Measurements from ENCODE around the gene FMN2.

Gene FMN2

DNA sequence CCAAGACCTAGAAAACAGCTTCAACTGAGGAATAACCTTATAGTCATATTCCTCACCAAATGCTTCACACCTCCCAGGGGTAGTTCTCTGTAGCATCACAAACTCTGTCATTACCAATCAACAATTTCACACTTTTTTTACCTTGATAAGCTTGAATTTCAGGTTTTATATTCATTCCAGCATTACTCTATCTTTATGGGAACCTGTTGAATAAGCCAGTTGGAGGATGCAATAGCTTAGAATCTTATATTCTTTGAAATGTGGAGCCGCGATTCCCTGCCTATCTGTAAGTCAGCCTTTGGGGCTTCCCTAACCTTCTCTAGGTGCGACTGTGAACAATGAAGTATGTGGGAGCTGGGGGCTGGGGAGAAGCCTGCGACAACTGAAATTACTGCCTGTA, 374.8 kb downstream of the FMN2 start:
- DNase-seq, result no peak
- intact Hi-C loops (cut with DNase I; ENCODE audit: low total_unique reads), result no loop called here
- no peaks in the 10 kb centered on the region for H3K27me3 ChIP-seq
- no peak overlapping the region for H3K4me3 ChIP-seq
- no peak overlapping the region for H3K27ac ChIP-seq
- no peaks in the 10 kb centered on the region for H3K36me3 ChIP-seq
- TF ChIP-seq, protein P1, sequence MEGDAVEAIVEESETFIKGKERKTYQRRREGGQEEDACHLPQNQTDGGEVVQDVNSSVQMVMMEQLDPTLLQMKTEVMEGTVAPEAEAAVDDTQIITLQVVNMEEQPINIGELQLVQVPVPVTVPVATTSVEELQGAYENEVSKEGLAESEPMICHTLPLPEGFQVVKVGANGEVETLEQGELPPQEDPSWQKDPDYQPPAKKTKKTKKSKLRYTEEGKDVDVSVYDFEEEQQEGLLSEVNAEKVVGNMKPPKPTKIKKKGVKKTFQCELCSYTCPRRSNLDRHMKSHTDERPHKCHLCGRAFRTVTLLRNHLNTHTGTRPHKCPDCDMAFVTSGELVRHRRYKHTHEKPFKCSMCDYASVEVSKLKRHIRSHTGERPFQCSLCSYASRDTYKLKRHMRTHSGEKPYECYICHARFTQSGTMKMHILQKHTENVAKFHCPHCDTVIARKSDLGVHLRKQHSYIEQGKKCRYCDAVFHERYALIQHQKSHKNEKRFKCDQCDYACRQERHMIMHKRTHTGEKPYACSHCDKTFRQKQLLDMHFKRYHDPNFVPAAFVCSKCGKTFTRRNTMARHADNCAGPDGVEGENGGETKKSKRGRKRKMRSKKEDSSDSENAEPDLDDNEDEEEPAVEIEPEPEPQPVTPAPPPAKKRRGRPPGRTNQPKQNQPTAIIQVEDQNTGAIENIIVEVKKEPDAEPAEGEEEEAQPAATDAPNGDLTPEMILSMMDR (IDR thresholded peaks at IDR 0.05), result no peak
- no peaks in the 10 kb centered on the region for H3K9me3 ChIP-seq
- H3K4me1 ChIP-seq, result no peaks in the 10 kb centered on the region

DNA sequence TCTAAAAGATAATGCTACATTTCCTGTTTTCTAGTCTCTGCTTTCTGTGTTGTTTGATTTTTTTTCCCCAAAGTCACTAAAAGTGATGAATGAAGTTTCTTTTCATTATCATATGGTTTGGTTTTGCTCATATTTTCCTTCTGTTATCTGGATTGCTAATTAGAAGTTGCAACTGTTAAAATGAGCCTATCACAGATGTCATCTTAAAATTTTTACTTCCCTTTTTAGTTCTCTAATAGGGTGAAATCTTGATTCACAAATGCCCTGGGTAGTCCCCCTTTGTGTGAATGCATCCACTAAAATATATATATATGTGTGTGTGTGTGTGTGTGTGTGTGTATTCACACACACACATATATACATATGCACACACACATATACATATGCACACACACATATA, 376.2 kb downstream of the FMN2 start:
- Histone ChIP-seq H3K4me1 (no peaks in the 10 kb centered on the region), H3K27ac (no peak overlapping the region), H3K36me3 (no peaks in the 10 kb centered on the region), H3K4me3 (no peak overlapping the region), H3K27me3 (no peaks in the 10 kb centered on the region), H3K9me3 (no peaks in the 10 kb centered on the region)
- no peak for DNase-seq
- intact Hi-C loops (cut with DNase I; ENCODE audit: low total_unique reads), result no loop called here
- TF ChIP-seq, protein P1 (IDR thresholded peaks at IDR 0.05), result no peak

DNA sequence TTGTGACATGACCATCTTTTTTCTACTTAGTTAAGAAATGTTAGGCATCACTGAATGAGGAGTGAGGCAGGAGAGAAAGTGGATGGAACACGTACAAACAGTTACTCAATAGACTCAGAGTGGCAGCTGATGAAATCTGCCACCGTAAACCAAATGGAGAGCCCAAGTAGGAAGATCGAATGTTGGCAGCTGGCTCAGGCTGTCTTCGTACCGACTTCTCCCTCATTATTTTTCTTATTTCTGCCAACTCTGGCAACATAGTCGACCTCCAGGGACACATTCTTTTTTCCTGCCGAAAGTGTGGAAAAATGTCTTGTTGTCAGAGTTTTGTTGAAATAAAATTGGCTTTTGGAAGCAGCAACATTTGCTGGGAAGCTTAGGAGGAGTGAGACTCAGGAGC, 377.0 kb downstream of the FMN2 start:
- intact Hi-C loops (cut with DNase I; ENCODE audit: low total_unique reads), result no loop called here
- H3K27ac ChIP-seq, result no peak overlapping the region
- no peaks in the 10 kb centered on the region for H3K36me3 ChIP-seq
- H3K4me1 ChIP-seq, result no peaks in the 10 kb centered on the region
- H3K27me3 ChIP-seq, result no peaks in the 10 kb centered on the region
- no peak for DNase-seq
- H3K9me3 ChIP-seq, result no peaks in the 10 kb centered on the region
- no peak overlapping the region for H3K4me3 ChIP-seq
- TF ChIP-seq, protein P1 (IDR thresholded peaks at IDR 0.05), result no peak

DNA sequence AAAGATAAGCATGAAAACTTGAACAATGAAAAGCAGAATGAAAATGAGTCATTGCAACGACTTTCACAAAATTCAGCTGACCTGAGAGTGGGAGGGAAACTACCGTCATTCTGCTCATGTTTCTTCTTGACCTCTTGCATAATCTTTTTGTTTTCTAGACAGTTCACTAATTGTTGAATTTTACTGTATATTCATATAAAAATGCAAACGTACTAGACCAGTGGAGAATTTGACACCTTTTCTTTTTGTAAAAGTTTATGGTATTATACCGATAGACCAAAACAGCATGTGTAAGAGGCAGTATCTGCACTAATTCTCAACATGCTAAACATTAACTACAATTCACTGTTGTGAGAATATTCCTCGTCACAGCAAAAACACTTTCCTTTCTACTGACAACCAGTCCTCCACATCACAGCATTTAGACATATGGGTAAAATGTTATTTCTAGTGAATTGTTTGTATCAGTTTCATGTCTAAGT, 382.5 kb downstream of the FMN2 start:
- intact Hi-C loops (cut with DNase I; ENCODE audit: low total_unique reads), result no loop called here
- no peak overlapping the region for H3K27ac ChIP-seq
- no peaks in the 10 kb centered on the region for H3K4me1 ChIP-seq
- H3K4me3 ChIP-seq, result no peak overlapping the region
- H3K36me3 ChIP-seq, result no peaks in the 10 kb centered on the region
- TF ChIP-seq, protein P1 (IDR thresholded peaks at IDR 0.05), result no peak
- no peaks in the 10 kb centered on the region for H3K9me3 ChIP-seq
- no peak for DNase-seq
- H3K27me3 ChIP-seq, result no peaks in the 10 kb centered on the region

DNA sequence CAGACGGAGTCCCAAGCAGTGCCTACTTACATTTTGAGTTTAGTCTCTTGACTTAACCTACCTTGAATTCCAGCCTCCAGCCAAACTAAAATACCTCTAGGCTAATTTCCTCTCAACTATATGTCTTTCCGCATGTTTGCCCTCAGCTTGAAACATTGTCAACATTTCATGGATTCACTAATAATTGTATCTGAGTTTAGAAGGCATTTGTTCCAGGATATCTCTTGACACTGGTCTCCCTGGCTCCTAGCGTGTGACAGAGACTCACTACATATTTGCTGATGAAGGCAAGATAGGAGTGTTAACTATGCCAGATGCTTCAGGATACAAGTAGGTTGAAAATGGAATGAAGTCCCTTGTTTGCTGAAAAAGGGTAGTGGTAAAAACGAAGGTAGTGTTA, 384.1 kb downstream of the FMN2 start:
- TF ChIP-seq, protein P1 (IDR thresholded peaks at IDR 0.05), result no peak
- H3K9me3 ChIP-seq, result no peaks in the 10 kb centered on the region
- H3K27ac ChIP-seq, result no peak overlapping the region
- no peaks in the 10 kb centered on the region for H3K36me3 ChIP-seq
- intact Hi-C loops (cut with DNase I; ENCODE audit: low total_unique reads), result no loop called here
- H3K4me3 ChIP-seq, result no peak overlapping the region
- no peaks in the 10 kb centered on the region for H3K4me1 ChIP-seq
- DNase-seq, result no peak
- H3K27me3 ChIP-seq, result no peaks in the 10 kb centered on the region

DNA sequence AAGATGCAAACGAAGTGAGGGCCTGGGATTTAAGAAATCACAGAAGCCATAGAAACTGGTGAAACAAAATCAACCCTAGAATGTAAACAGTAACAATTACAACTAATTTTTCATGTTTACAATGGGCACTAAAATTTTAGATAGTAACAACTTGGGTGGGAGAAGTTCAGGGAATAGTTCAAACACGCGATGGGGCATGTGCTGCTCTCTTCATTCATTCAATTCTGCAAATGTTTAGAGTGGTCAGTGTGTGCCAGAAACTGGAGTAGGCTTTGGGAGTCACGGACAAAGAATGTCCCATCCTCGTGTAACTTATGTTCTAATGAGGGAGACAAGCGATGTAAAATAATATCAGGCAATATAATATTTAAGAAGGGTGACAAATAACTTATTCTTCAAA, 386.9 kb downstream of the FMN2 start:
- Histone ChIP-seq H3K36me3 (no peaks in the 10 kb centered on the region), H3K4me3 (no peak overlapping the region), H3K27me3 (no peaks in the 10 kb centered on the region), H3K9me3 (no peaks in the 10 kb centered on the region), H3K4me1 (no peaks in the 10 kb centered on the region), H3K27ac (no peak overlapping the region)
- TF ChIP-seq, protein P1 (IDR thresholded peaks at IDR 0.05), result no peak
- intact Hi-C loops (cut with DNase I; ENCODE audit: low total_unique reads), result no loop called here
- DNase-seq, result no peak

All from tibial artery (tissue), 4 donors.